ENCODE data around the gene R3HDM2.

The R3HDM2 gene

GRCh38 chr12:57381693-57382220 lies 49.1 kb downstream of the R3HDM2 start:
- Histone ChIP-seq H2AFZ (ENCODE audit: low read depth, low read length) (no peak overlapping the region), H3K9ac (ENCODE audit: low read depth, low read length) (no peak overlapping the region), H3K4me3 (ENCODE audit: low read depth in 1 of 2, low read length in 2 of 2) (no peak overlapping the region), H3K4me1 (ENCODE audit: insufficient read depth, low read length) (no peaks in the 10 kb centered on the region), H3K79me2 (ENCODE audit: insufficient read depth, low read length) (no peaks in the 10 kb centered on the region), H3K27ac (ENCODE audit: low read length) (no peak overlapping the region), H3K9me3 (ENCODE audit: insufficient read depth, low read length, severe bottlenecking) (no peaks in the 10 kb centered on the region), H3K4me2 (ENCODE audit: insufficient read depth, low read length) (no peak overlapping the region), H4K20me1 (ENCODE audit: insufficient read depth, low read length) (no peaks in the 10 kb centered on the region), H3K27me3 (ENCODE audit: insufficient read depth, low read length, poor library complexity) (no peaks in the 10 kb centered on the region), H3K36me3 (ENCODE audit: insufficient read depth, low read length) (peaks cover 11% of the 10 kb centered on the region; the same call in 1 of the 2 replicates)
- ATAC-seq (ENCODE audit: insufficient read depth, low read depth) (peak; percentile 14; the same call in 1 of the 3 replicates), DNase-seq (no peak)
- TF ChIP-seq, protein P1, sequence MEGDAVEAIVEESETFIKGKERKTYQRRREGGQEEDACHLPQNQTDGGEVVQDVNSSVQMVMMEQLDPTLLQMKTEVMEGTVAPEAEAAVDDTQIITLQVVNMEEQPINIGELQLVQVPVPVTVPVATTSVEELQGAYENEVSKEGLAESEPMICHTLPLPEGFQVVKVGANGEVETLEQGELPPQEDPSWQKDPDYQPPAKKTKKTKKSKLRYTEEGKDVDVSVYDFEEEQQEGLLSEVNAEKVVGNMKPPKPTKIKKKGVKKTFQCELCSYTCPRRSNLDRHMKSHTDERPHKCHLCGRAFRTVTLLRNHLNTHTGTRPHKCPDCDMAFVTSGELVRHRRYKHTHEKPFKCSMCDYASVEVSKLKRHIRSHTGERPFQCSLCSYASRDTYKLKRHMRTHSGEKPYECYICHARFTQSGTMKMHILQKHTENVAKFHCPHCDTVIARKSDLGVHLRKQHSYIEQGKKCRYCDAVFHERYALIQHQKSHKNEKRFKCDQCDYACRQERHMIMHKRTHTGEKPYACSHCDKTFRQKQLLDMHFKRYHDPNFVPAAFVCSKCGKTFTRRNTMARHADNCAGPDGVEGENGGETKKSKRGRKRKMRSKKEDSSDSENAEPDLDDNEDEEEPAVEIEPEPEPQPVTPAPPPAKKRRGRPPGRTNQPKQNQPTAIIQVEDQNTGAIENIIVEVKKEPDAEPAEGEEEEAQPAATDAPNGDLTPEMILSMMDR (IDR thresholded peaks at IDR 0.05; ENCODE audit: borderline replicate concordance, extremely low read depth, low read length, poor library complexity, severe bottlenecking): no peak
- TF ChIP-seq EZH2 (IDR thresholded peaks at IDR 0.05; ENCODE audit: borderline replicate concordance, low read depth, low read length, severe bottlenecking): no peak

- Histone ChIP-seq H3K27ac (ENCODE audit: low read length) (no peak overlapping the region), H3K4me2 (ENCODE audit: insufficient read depth, low read length) (no peak overlapping the region)
- no peak for TF ChIP-seq EZH2 (IDR thresholded peaks at IDR 0.05; ENCODE audit: borderline replicate concordance, low read depth, low read length, severe bottlenecking)
- TF ChIP-seq, protein P1 (IDR thresholded peaks at IDR 0.05; ENCODE audit: borderline replicate concordance, extremely low read depth, low read length, poor library complexity, severe bottlenecking): no peak
Measured at GRCh38 chr12:57380300-57380699, 50.5 kb downstream of the R3HDM2 start.

DNA sequence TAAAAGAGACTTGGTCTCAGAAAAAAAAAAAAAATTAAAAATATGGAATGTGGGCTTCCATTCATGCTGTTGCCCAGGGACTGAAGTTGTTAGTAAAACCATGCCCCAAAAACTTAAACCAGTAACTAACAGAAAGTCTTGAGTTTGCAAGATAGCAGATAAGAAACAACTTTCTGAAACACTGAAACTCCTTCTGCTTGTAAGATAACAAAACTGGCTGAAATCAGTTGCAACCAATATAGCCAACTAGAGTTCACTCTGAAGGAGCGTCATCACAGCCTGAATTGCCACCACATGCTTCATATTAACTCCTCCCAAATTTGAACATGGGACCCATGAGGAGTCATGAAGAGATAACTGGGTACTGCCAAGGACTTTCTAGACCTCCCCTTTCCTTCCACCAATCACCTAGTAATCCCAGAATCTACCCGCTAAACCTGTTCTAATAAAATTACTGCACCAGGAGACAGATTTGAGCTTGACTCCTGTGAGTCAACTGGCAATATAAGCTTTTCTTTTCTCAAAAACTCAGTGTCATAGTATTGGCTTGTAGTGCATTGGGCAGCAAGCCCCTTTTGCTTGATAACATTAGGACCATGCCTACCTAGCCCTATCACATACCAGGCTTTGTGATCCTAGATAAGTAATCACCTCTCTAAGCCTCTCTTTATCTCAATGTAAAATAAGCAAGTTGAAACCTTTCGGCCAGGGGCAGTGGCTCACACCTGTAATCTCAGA lies 53.6 kb downstream of the R3HDM2 start:
- no peak overlapping the region for H3K4me3 ChIP-seq (ENCODE audit: low read depth in 1 of 2, low read length in 2 of 2)
- ATAC-seq (ENCODE audit: insufficient read depth, low read depth) (no peak), DNase-seq (no peak)
- H3K27me3 ChIP-seq (ENCODE audit: insufficient read depth, low read length, poor library complexity): no peaks in the 10 kb centered on the region
- peaks cover 11% of the 10 kb centered on the region; the same call in 1 of the 2 replicates for H3K36me3 ChIP-seq (ENCODE audit: insufficient read depth, low read length)
- H3K9ac ChIP-seq (ENCODE audit: low read depth, low read length): no peak overlapping the region
- H3K9me3 ChIP-seq (ENCODE audit: insufficient read depth, low read length, severe bottlenecking): no peaks in the 10 kb centered on the region
- no peak overlapping the region for H3K27ac ChIP-seq (ENCODE audit: low read length)
- H3K79me2 ChIP-seq (ENCODE audit: insufficient read depth, low read length): no peaks in the 10 kb centered on the region
- no peak overlapping the region for H3K4me2 ChIP-seq (ENCODE audit: insufficient read depth, low read length)
- H4K20me1 ChIP-seq (ENCODE audit: insufficient read depth, low read length): no peaks in the 10 kb centered on the region
- TF ChIP-seq EZH2 (IDR thresholded peaks at IDR 0.05; ENCODE audit: borderline replicate concordance, low read depth, low read length, severe bottlenecking): no peak
- TF ChIP-seq, protein P1 (IDR thresholded peaks at IDR 0.05; ENCODE audit: borderline replicate concordance, extremely low read depth, low read length, poor library complexity, severe bottlenecking): no peak
- no peak overlapping the region for H2AFZ ChIP-seq (ENCODE audit: low read depth, low read length)
- H3K4me1 ChIP-seq (ENCODE audit: insufficient read depth, low read length): no peaks in the 10 kb centered on the region

More at GRCh38 chr12:57380300-57380699, 50.5 kb downstream of the R3HDM2 start:
- Histone ChIP-seq H3K4me3 (ENCODE audit: low read depth in 1 of 2, low read length in 2 of 2) (no peak overlapping the region), H3K9ac (ENCODE audit: low read depth, low read length) (no peak overlapping the region), H3K36me3 (ENCODE audit: insufficient read depth, low read length) (peaks cover 11% of the 10 kb centered on the region; the same call in 1 of the 2 replicates), H4K20me1 (ENCODE audit: insufficient read depth, low read length) (no peaks in the 10 kb centered on the region), H2AFZ (ENCODE audit: low read depth, low read length) (no peak overlapping the region), H3K79me2 (ENCODE audit: insufficient read depth, low read length) (no peaks in the 10 kb centered on the region), H3K27me3 (ENCODE audit: insufficient read depth, low read length, poor library complexity) (no peaks in the 10 kb centered on the region), H3K9me3 (ENCODE audit: insufficient read depth, low read length, severe bottlenecking) (no peaks in the 10 kb centered on the region), H3K4me1 (ENCODE audit: insufficient read depth, low read length) (no peaks in the 10 kb centered on the region)
- DNase-seq (no peak), ATAC-seq (ENCODE audit: insufficient read depth, low read depth) (no peak)
